Activated naive CD4-positive, alpha-beta T cell treated with anti-CD3 and anti-CD28 coated beads, Interleukin-2, amount 10 ng/mL, durations not matched to agents 7 days and 5 days (primary cell): ENCODE measurements around the gene NR1D1.
A peak's percentile ranks its signal among the peaks of the same experiment; 100 is the strongest.

Experiments
- CTCF ChIA-PET: fragments of 350-600 bp; sonication (Branson Sonifier 250); formaldehyde crosslinking; loops from one replicate; lab custom pipeline; 2021; ENCODE audit warnings: antibody characterized with exemption; lab: Charles Lee
- DNase-seq: peaks from one replicate; pipeline ENCODE4 v3.0.0-alpha.2; 2020
- H3K27ac Mint-ChIP-seq: one replicate; pipeline ENCODE4 v1.8.0; 2021; ENCODE audit warnings: mild to moderate bottlenecking, moderate library complexity, mixed read lengths
- H3K27me3 Mint-ChIP-seq: one replicate; pipeline ENCODE4 v1.8.0; 2021; ENCODE audit warnings: mild to moderate bottlenecking, mixed read lengths
- H3K36me3 Mint-ChIP-seq: one replicate; pipeline ENCODE4 v1.8.0; 2021; ENCODE audit warnings: mixed read lengths
- H3K4me1 Mint-ChIP-seq: one replicate; pipeline ENCODE4 v1.8.0; 2021; ENCODE audit warnings: mixed read lengths
- H3K4me3 Mint-ChIP-seq: one replicate; pipeline ENCODE4 v1.8.0; 2021; ENCODE audit warnings: mild to moderate bottlenecking, moderate library complexity, mixed read lengths
- H3K9me3 Mint-ChIP-seq: one replicate; pipeline ENCODE4 v1.8.0; 2021; ENCODE audit warnings: mixed read lengths

The NR1D1 gene

GRCh38 chr17:40097931-40098845 is 2.2 kb downstream of the NR1D1 start:
- Mint-ChIP-seq H3K9me3 (no peaks in the 10 kb centered on the region), H3K36me3 (peaks cover 37% of the 10 kb centered on the region), H3K27ac (peak overlapping the region; percentile 87), H3K4me3 (peak overlapping the region; percentile 81), H3K27me3 (peaks cover 19% of the 10 kb centered on the region), H3K4me1 (peaks cover 90% of the 10 kb centered on the region)
- CTCF ChIA-PET = interaction anchor here (1.4 to 9.9 kb wide), 3 partner anchors 12 to 23 kb away, joined by 5 to 95 read pairs (median 11); no protein-coding TSS in a partner anchor
- no peak for DNase-seq

GRCh38 chr17:40097087-40097486 is 3.3 kb downstream of the NR1D1 start:
- Mint-ChIP-seq H3K27ac (peak overlapping the region; percentile 87), H3K27me3 (peaks cover 14% of the 10 kb centered on the region), H3K4me1 (peaks cover 86% of the 10 kb centered on the region), H3K4me3 (peak overlapping the region; percentile 65), H3K9me3 (no peaks in the 10 kb centered on the region), H3K36me3 (peaks cover 37% of the 10 kb centered on the region)
- no peak for DNase-seq
- CTCF ChIA-PET = interaction anchor here (2.7 to 9.9 kb wide), 2 partner anchors 15 to 21 kb away, joined by 15 to 95 read pairs; no protein-coding TSS in a partner anchor

DNA sequence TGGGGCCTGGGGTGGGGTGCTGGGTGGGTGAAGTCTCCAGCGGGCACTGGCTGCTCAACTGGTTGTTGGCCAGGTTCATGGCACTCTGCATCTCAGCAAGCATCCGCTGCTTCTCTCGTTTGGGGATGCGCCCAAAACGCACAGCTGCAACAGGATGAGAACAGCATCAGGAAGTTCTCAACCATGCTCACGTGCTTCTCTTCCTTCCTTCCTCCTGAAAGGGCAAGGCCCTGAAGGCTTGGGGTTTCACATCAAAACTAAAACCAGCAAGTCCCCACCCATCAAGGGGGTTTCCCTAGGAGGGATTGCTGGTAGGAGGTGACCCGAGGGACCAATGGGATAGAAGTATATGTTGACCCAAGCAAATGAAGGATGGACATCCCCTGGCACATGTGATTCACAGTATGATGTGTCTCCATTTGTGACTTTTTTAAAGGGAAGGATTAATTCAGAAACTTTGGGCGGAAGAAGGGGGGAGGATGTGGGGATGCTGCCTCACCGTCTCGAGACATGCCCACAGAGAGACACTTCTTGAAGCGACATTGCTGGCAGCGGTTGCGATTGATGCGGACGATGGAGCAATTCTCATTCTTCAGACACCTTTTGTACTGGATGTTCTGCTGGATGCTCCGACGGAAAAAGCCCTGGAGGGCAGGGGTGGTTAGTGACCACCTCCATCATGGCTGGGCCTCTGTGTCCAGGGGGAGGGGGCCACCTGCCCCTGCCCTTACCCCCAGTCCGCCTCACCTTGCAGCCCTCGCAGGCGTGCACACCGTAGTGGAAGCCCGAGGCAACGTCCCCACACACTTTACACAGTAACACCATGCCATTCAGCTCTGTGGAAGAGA is 4.2 kb downstream of the NR1D1 start:
- Mint-ChIP-seq H3K9me3 (no peaks in the 10 kb centered on the region), H3K27me3 (peaks cover 7% of the 10 kb centered on the region), H3K4me1 (peaks cover 77% of the 10 kb centered on the region), H3K27ac (peak overlapping the region; percentile 87), H3K36me3 (peaks cover 37% of the 10 kb centered on the region), H3K4me3 (peak overlapping the region; percentile 65)
- CTCF ChIA-PET = interaction anchor here (2.3 to 9.9 kb wide), 3 partner anchors 10 to 21 kb away, joined by 10 to 95 read pairs (median 15); no protein-coding TSS in a partner anchor
- peak; percentile 92 for DNase-seq

DNA sequence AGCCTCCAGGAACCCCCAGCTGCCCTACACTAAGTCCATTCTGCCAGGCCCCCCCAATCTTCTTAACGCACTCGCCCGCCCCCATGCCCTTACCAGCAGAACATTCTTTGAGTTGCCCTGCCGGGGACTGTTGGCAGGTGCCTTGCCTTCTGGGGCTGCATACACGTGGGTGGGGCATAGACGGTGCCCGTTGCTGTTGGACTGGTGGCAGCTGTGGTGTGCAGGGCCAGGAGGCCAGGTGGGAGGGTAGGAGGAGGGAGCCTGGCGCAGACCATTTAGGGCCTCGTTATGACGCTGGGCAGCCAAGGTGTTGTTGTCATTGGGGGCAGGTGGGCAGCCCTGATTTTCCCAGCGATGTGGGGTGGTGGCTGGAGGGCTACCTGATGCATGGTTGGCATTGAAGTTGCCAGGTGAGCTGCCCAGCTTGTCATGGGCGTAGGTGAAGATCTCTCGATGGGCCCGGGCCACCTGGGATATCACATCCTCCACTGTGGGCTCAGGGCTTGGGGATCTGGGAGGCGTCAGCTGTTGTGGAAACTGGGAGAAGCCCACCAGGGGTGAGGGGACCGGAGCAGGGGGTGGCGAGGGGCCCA is 4.9 kb downstream of the NR1D1 start:
- no peaks in the 10 kb centered on the region for H3K27me3 Mint-ChIP-seq
- H3K4me1 Mint-ChIP-seq = peaks cover 69% of the 10 kb centered on the region
- CTCF ChIA-PET = interaction anchor here (2.3 to 9.9 kb wide), 3 partner anchors 9 to 20 kb away, joined by 10 to 95 read pairs (median 15); no protein-coding TSS in a partner anchor
- H3K27ac Mint-ChIP-seq = peak overlapping the region; percentile 87
- DNase-seq = no peak
- peaks cover 37% of the 10 kb centered on the region for H3K36me3 Mint-ChIP-seq
- H3K9me3 Mint-ChIP-seq = no peaks in the 10 kb centered on the region
- H3K4me3 Mint-ChIP-seq = peak overlapping the region; percentile 65

DNA sequence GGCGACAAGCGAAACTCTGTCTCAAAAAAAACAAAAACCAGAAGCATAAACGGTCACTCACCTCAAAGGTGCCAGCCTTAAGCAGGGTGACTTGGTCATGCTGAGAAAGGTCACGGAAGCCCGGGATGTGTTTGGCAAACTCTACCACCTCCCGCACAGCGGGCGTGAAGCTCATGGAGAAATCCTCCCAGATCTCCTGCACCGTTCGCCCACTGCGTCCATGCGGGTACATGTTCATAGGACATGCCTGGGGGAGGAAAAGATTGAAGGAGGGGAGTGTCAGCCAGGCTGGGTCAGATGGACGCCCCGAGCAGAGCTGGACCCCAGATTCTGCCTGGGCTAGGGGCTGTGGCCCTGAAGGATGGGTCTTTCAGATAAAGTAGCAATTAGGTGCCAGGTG is 5.5 kb downstream of the NR1D1 start:
- CTCF ChIA-PET = interaction anchor here (2.3 to 9.9 kb wide), 3 partner anchors 9 to 19 kb away, joined by 10 to 95 read pairs (median 15); no protein-coding TSS in a partner anchor
- Mint-ChIP-seq H3K9me3 (no peaks in the 10 kb centered on the region), H3K36me3 (peaks cover 37% of the 10 kb centered on the region)

DNA sequence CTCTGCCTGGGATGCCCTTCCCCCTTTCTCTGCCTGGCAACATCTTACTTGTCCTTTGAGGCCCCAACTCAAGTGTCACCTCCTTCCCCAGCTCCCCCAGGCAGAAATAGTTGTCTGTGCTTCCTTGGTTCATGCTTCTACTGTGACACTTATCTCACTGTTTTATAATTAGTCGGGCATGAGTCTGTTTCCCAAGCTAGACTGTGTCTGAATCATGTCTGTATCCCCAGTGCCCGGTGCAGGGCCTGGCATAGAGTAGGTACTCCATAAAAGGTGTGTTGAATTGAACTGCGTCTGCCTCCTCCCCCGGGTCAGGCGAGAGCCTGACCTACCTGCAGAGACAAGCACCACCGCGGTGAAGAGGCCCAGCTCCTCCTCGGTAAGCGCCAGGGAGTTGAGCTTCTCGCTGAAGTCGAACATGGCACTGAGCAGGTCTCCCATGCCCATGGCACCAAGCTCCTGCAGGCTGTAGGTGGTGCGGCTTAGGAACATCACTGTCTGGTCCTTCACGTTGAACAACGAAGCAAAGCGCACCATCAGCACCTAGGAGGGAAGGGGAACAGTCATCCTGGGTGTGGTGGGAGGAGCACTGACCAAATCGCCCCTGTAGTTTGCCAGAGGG is 6.7 kb downstream of the NR1D1 start:
- Mint-ChIP-seq H3K27me3 (no peaks in the 10 kb centered on the region), H3K4me3 (no peak overlapping the region), H3K36me3 (peaks cover 40% of the 10 kb centered on the region), H3K9me3 (no peaks in the 10 kb centered on the region), H3K27ac (no peak overlapping the region), H3K4me1 (peaks cover 52% of the 10 kb centered on the region)
- CTCF ChIA-PET = interaction anchor here (2.2 kb wide), 1 partner anchor 18 kb away, joined by 8 read pairs; no protein-coding TSS in a partner anchor
- no peak for DNase-seq

More for the DNA sequence above, 5.5 kb downstream of the NR1D1 start:
- Mint-ChIP-seq H3K27me3 (no peaks in the 10 kb centered on the region), H3K4me3 (peak overlapping the region; percentile 34), H3K27ac (peak overlapping the region; percentile 55), H3K4me1 (peaks cover 64% of the 10 kb centered on the region)
- DNase-seq = no peak

GRCh38 chr17:40093005-40093579 is 7.3 kb downstream of the NR1D1 start:
- no peaks in the 10 kb centered on the region for H3K27me3 Mint-ChIP-seq
- H3K4me3 Mint-ChIP-seq = no peak overlapping the region
- no peaks in the 10 kb centered on the region for H3K9me3 Mint-ChIP-seq
- CTCF ChIA-PET = interaction anchor here (0.7 to 2.2 kb wide), 2 partner anchors 18 to 20 kb away, joined by 3 to 8 read pairs; no protein-coding TSS in a partner anchor
- DNase-seq = no peak
- H3K27ac Mint-ChIP-seq = no peak overlapping the region
- H3K36me3 Mint-ChIP-seq = peaks cover 42% of the 10 kb centered on the region
- H3K4me1 Mint-ChIP-seq = peaks cover 46% of the 10 kb centered on the region

- DNase-seq = no peak
- CTCF ChIA-PET = interaction anchor here (0.7 to 2.2 kb wide), 2 partner anchors 17 to 20 kb away, joined by 3 to 8 read pairs; no protein-coding TSS in a partner anchor
- Mint-ChIP-seq H3K4me1 (peaks cover 41% of the 10 kb centered on the region), H3K27me3 (no peaks in the 10 kb centered on the region), H3K27ac (no peak overlapping the region), H3K4me3 (no peak overlapping the region), H3K36me3 (peaks cover 40% of the 10 kb centered on the region), H3K9me3 (no peaks in the 10 kb centered on the region)
Measured at GRCh38 chr17:40092581-40092980, 7.8 kb downstream of the NR1D1 start.

DNA sequence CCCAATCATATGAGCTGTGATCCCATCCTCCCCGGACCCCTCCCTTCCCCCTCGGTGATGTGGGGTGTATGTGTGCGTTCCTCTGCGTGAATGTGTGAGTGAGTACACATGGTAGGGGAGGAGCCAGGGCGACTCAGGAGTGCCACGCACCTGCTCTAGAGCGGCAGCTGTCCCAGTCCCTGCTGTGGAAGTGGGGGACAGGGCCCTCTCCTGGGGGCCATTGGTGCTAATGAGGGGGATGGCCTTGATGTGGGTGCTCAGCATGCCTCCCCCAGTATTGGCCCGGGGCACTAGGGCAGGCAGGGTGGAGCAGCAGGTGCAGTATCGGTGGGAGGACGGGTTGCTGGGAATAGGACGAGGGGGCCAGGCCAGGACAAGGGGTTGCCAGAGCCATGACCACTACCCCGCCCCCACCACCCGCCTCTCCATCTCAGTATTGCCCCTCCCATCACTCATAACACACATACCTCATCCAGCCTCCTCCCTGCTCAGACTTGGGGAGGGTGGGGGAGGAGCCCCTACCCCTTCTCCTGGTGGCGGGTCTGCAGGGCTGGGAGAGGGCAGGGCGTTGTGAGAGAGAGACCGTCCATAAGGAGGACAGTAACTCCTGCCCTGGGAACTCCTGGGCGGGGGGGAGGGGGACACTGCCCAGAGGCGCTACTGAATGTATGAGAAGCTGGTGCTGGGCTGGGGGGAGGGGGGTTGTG is 8.5 kb downstream of the NR1D1 start:
- Mint-ChIP-seq H3K27ac (no peak overlapping the region), H3K4me3 (no peak overlapping the region), H3K4me1 (peaks cover 33% of the 10 kb centered on the region), H3K36me3 (peaks cover 37% of the 10 kb centered on the region), H3K27me3 (no peaks in the 10 kb centered on the region), H3K9me3 (no peaks in the 10 kb centered on the region)
- CTCF ChIA-PET = interaction anchor here (2.2 kb wide), 1 partner anchor 17 kb away, joined by 8 read pairs; no protein-coding TSS in a partner anchor
- no peak for DNase-seq

DNA sequence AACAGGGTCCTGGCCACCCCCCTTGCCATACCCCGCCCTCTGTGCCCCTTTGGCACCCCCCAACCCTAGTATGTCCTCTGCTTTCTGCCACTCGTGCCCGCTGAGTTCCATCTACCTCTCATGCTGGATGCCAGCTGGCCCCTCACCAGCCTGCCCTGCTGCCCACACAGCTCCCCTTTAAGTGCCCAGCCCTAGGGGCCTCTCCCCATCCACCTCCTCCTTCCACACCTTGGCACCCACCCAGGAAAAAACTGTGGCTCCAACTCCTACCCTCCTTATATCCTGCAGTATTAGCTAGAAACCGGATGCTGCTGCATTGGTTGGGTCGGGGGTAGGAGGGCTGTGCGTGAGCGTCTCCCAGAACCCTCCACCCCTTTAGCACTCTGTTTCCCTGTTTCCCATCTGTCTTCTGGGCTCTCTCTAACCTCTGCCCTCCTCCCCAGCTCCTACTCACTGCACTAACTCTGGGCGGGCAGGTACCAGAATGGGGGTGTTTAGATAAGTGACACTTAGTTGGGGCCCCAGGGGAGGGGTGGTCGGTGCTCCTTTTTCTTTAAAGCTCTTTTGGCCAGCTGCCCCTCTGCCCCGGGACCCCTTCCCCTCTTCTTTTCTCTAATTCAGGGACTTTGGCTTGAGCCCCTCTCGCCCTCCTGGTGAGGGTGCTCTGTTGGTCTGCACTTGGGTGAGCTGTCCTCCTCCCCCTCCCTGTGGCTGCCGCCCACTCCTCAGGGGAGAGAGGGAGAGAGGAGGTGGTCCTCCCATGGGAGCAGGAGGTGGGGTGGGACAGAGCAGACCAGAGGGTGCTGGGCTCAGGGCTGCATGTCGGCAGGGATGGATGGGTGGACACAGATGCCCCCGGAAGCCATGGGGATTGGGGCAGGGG is 9.9 kb downstream of the NR1D1 start:
- no peak for DNase-seq
- peaks cover 20% of the 10 kb centered on the region for H3K4me1 Mint-ChIP-seq
- H3K4me3 Mint-ChIP-seq = no peak overlapping the region
- H3K27ac Mint-ChIP-seq = no peak overlapping the region
- no peaks in the 10 kb centered on the region for H3K9me3 Mint-ChIP-seq
- no peaks in the 10 kb centered on the region for H3K27me3 Mint-ChIP-seq
- H3K36me3 Mint-ChIP-seq = peaks cover 27% of the 10 kb centered on the region
- CTCF ChIA-PET = interaction anchor here (0.9 to 1.1 kb wide), 3 partner anchors 23 to 55 kb away, joined by 3 read pairs; no protein-coding TSS in a partner anchor

DNA sequence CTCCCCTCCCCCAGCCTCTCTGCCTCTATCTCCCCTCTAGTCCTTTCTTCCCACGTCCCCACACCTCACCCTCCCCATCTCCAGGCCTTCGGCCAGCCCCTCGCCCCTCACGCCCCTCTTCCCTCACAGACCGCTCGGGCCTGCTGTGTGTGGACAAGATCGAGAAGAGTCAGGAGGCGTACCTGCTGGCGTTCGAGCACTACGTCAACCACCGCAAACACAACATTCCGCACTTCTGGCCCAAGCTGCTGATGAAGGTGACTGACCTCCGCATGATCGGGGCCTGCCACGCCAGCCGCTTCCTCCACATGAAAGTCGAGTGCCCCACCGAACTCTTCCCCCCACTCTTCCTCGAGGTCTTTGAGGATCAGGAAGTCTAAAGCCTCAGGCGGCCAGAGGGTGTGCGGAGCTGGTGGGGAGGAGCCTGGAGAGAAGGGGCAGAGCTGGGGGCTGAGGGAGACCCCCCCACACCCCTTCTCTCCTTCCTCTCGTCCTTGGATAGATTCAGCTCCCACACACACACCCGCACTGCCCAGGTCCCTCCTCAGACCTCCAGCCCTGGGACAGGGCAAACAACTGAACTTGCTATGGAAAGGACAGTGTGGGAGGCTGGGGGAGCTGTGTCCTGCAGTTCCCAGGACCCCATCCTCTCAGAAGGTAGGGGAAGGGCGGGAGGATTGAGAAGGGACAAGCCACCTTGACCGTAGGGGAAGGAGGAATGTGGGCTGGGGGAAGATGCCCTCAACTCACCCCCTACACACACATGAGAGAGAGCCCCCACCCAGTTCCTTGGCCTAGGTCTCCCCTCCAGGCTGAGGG is 11.1 kb downstream of the NR1D1 start:
- H3K9me3 Mint-ChIP-seq = no peaks in the 10 kb centered on the region
- H3K36me3 Mint-ChIP-seq = peaks cover 19% of the 10 kb centered on the region
- peaks cover 10% of the 10 kb centered on the region for H3K4me1 Mint-ChIP-seq
- no peak overlapping the region for H3K27ac Mint-ChIP-seq
- CTCF ChIA-PET = interaction anchor here (0.6 to 2.0 kb wide), 4 partner anchors 14 to 54 kb away, joined by 3 to 7 read pairs (median 3); no protein-coding TSS in a partner anchor
- no peak overlapping the region for H3K4me3 Mint-ChIP-seq
- no peaks in the 10 kb centered on the region for H3K27me3 Mint-ChIP-seq
- no peak for DNase-seq
